ENCODE measurements around the gene RSPO3.

The RSPO3 gene

GRCh38 chr6:127076466-127076865 is 42.0 kb upstream of the RSPO3 start:
- Histone ChIP-seq H3F3A (ENCODE audit: low read depth) (no peaks in the 10 kb centered on the region), H3K4me2 (ENCODE audit: low read depth, low read length, poor library complexity, severe bottlenecking) (no peak overlapping the region), H3K27me3 (ENCODE audit: insufficient read depth, low read length, poor library complexity, severe bottlenecking) (no peaks in the 10 kb centered on the region)

DNA sequence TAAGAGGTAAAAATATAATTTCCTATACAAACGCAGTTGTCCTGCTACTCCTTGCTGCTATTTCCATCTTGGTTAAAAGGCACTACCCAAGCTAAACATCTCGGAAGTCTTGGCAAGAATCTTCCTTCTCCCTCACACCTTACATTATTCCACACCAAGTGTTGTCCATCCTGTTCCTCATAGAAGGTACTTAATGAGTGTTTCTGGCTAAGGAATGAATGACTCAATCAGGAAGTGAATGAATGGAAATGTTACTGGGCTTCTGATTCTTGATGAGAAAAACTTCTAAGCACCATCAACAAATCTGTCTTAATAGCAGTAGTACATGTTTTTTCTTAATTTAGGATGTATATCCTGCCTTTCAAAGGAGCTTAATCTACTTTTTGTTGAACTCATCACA is 40.6 kb upstream of the RSPO3 start:
- H4K20me1 ChIP-seq (ENCODE audit: insufficient read depth, low read length, poor library complexity, severe bottlenecking), result no peaks in the 10 kb centered on the region

More at GRCh38 chr6:127076466-127076865, 42.0 kb upstream of the RSPO3 start:
- no peaks in the 10 kb centered on the region for H4K20me1 ChIP-seq (ENCODE audit: insufficient read depth, low read length, poor library complexity, severe bottlenecking)
- H2AFZ ChIP-seq (ENCODE audit: low read length), result no peak overlapping the region
- no peaks in the 10 kb centered on the region for H3K9me3 ChIP-seq (ENCODE audit: insufficient read depth, low read depth, low read length)
- H3K4me1 ChIP-seq (ENCODE audit: insufficient read depth, low read length, poor library complexity, severe bottlenecking), result no peaks in the 10 kb centered on the region
- no peaks in the 10 kb centered on the region for H3K9me2 ChIP-seq (replicated peaks; ENCODE audit: low read depth, low read length)
- no peaks in the 10 kb centered on the region for H3K36me3 ChIP-seq (ENCODE audit: insufficient read depth, low read length)
- H3K9ac ChIP-seq (ENCODE audit: low read depth, low read length, poor library complexity, severe bottlenecking), result no peak overlapping the region
- TF ChIP-seq, protein P1, sequence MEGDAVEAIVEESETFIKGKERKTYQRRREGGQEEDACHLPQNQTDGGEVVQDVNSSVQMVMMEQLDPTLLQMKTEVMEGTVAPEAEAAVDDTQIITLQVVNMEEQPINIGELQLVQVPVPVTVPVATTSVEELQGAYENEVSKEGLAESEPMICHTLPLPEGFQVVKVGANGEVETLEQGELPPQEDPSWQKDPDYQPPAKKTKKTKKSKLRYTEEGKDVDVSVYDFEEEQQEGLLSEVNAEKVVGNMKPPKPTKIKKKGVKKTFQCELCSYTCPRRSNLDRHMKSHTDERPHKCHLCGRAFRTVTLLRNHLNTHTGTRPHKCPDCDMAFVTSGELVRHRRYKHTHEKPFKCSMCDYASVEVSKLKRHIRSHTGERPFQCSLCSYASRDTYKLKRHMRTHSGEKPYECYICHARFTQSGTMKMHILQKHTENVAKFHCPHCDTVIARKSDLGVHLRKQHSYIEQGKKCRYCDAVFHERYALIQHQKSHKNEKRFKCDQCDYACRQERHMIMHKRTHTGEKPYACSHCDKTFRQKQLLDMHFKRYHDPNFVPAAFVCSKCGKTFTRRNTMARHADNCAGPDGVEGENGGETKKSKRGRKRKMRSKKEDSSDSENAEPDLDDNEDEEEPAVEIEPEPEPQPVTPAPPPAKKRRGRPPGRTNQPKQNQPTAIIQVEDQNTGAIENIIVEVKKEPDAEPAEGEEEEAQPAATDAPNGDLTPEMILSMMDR (conservative IDR thresholded peaks at IDR 0.05; ENCODE audit: low read length), result no peak
- no peak for TF ChIP-seq EZH2phosphoT487 (IDR thresholded peaks at IDR 0.05; ENCODE audit: borderline replicate concordance)
- H3K4me3 ChIP-seq (ENCODE audit: low read length, poor library complexity, severe bottlenecking), result no peak overlapping the region
- H3K79me2 ChIP-seq (ENCODE audit: insufficient read depth, low read length), result no peaks in the 10 kb centered on the region

DNA sequence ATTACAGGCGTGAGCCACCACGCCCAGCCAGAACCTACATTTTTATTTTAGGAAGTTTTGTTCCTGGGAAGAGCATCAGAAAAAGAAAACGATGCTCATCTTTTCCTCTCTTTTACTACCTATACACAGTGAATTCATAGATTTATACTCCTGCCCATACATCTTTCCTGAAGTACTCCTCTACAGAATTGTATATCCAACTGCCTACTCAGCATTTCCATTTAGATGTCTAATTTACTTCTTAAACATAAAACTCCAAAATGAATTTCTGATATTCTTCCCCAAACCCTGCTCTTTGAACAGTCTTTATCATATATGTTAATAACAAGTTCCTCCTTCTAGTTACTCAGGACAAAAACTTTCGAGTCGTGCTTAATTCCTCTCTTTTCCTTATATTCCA is 39.8 kb upstream of the RSPO3 start:
- Histone ChIP-seq H3K4me2 (ENCODE audit: low read depth, low read length, poor library complexity, severe bottlenecking) (no peak overlapping the region), H3K9me2 (replicated peaks; ENCODE audit: low read depth, low read length) (no peaks in the 10 kb centered on the region), H4K20me1 (ENCODE audit: insufficient read depth, low read length, poor library complexity, severe bottlenecking) (no peaks in the 10 kb centered on the region), H3K4me1 (ENCODE audit: insufficient read depth, low read length, poor library complexity, severe bottlenecking) (no peaks in the 10 kb centered on the region), H3K79me2 (ENCODE audit: insufficient read depth, low read length) (no peaks in the 10 kb centered on the region), H3F3A (ENCODE audit: low read depth) (no peaks in the 10 kb centered on the region), H3K4me3 (ENCODE audit: low read length, poor library complexity, severe bottlenecking) (no peak overlapping the region), H3K9me3 (ENCODE audit: insufficient read depth, low read depth, low read length) (no peaks in the 10 kb centered on the region), H3K27me3 (ENCODE audit: insufficient read depth, low read length, poor library complexity, severe bottlenecking) (no peaks in the 10 kb centered on the region), H3K9ac (ENCODE audit: low read depth, low read length, poor library complexity, severe bottlenecking) (no peak overlapping the region), H2AFZ (ENCODE audit: low read length) (no peak overlapping the region), H3K36me3 (ENCODE audit: insufficient read depth, low read length) (no peaks in the 10 kb centered on the region)
- TF ChIP-seq EZH2phosphoT487 (IDR thresholded peaks at IDR 0.05; ENCODE audit: borderline replicate concordance), result no peak
- TF ChIP-seq, protein P1 (conservative IDR thresholded peaks at IDR 0.05; ENCODE audit: low read length), result no peak

More for the DNA sequence above, 40.6 kb upstream of the RSPO3 start:
- H3K79me2 ChIP-seq (ENCODE audit: insufficient read depth, low read length), result no peaks in the 10 kb centered on the region
- no peak overlapping the region for H3K4me2 ChIP-seq (ENCODE audit: low read depth, low read length, poor library complexity, severe bottlenecking)
- H3K27me3 ChIP-seq (ENCODE audit: insufficient read depth, low read length, poor library complexity, severe bottlenecking), result no peaks in the 10 kb centered on the region
- H3K9me2 ChIP-seq (replicated peaks; ENCODE audit: low read depth, low read length), result no peaks in the 10 kb centered on the region
- no peak overlapping the region for H3K4me3 ChIP-seq (ENCODE audit: low read length, poor library complexity, severe bottlenecking)
- no peak overlapping the region for H2AFZ ChIP-seq (ENCODE audit: low read length)
- no peak for TF ChIP-seq EZH2phosphoT487 (IDR thresholded peaks at IDR 0.05; ENCODE audit: borderline replicate concordance)
- TF ChIP-seq, protein P1 (conservative IDR thresholded peaks at IDR 0.05; ENCODE audit: low read length), result no peak
- no peaks in the 10 kb centered on the region for H3K9me3 ChIP-seq (ENCODE audit: insufficient read depth, low read depth, low read length)
- H3K36me3 ChIP-seq (ENCODE audit: insufficient read depth, low read length), result no peaks in the 10 kb centered on the region
- H3F3A ChIP-seq (ENCODE audit: low read depth), result no peaks in the 10 kb centered on the region
- H3K9ac ChIP-seq (ENCODE audit: low read depth, low read length, poor library complexity, severe bottlenecking), result no peak overlapping the region
- no peaks in the 10 kb centered on the region for H3K4me1 ChIP-seq (ENCODE audit: insufficient read depth, low read length, poor library complexity, severe bottlenecking)
